OCI-LY7 (cell line): ENCODE measurements around the gene FGGY. TPM values are rescaled to one million over a fixed set of nuclear protein-coding genes. Genes with fewer than 3 reads are reported as not detected.

ENCODE experiments used
- BruUV-seq: library from RNA; stranded (reverse); fragments of 400-500 nt; replicated peaks from 2 replicates; lab custom pipeline; 2021; lab: Mats Ljungman, UMichigan
- CTCF ChIA-PET: fragments of 300-600 bp; sonication (Branson Sonifier 250); formaldehyde crosslinking; loops from one replicate; lab custom pipeline; 2022; ENCODE audit warnings: antibody characterized with exemption; ENCODE audit not compliant: unreplicated experiment; lab: Charles Lee
- POLR2A ChIA-PET: fragments of 300-600 bp; sonication (Branson Sonifier 250); formaldehyde crosslinking; loops from one replicate; lab custom pipeline; 2022; ENCODE audit warnings: antibody characterized with exemption; lab: Charles Lee
- DNase-seq: peaks from one replicate; pipeline ENCODE4 v3.0.0-alpha.2; 2015; ENCODE audit warnings: low spot score
- H2AFZ ChIP-seq: fragments of 200-600 bp; sonication (generic), shearing (Covaris generic); 2 replicates; pipeline ENCODE4 v1.6.1; 2014; ENCODE audit warnings: mild to moderate bottlenecking, antibody characterized with exemption, low read length, moderate library complexity
- H3K27ac ChIP-seq: fragments of 200-600 bp; sonication (generic); 2 replicates; pipeline ENCODE4 v1.5.1; 2014; ENCODE audit warnings: mixed run types, low read depth, mild to moderate bottlenecking, moderate library complexity, low read length, inconsistent platforms; ENCODE audit not compliant: poor library complexity, severe bottlenecking
- H3K36me3 ChIP-seq: fragments of 200-600 bp; sonication (generic); 2 replicates; pipeline ENCODE4 v1.6.1; 2014; ENCODE audit warnings: mild to moderate bottlenecking, antibody characterized with exemption, low read length, moderate library complexity, mixed read lengths; ENCODE audit not compliant: insufficient read depth
- H3K4me1 ChIP-seq: fragments of 200-600 bp; sonication (generic); 2 replicates; pipeline ENCODE4 v1.5.1; 2014; ENCODE audit warnings: mild to moderate bottlenecking, low read length; ENCODE audit not compliant: insufficient read depth, poor library complexity, severe bottlenecking
- H3K4me2 ChIP-seq: fragments of 200-600 bp; sonication (generic); 2 replicates; pipeline ENCODE4 v1.6.1; 2014; ENCODE audit warnings: mild to moderate bottlenecking, low read length
- H3K4me3 ChIP-seq: fragments of 200-600 bp; sonication (generic); 2 replicates; pipeline ENCODE4 v1.5.1; 2014; ENCODE audit warnings: mild to moderate bottlenecking, low read depth, low read length; ENCODE audit not compliant: poor library complexity, severe bottlenecking
- H3K79me2 ChIP-seq: fragments of 200-600 bp; sonication (generic); 2 replicates; pipeline ENCODE4 v1.6.1; 2016; ENCODE audit warnings: low read depth, mild to moderate bottlenecking, low read length, moderate library complexity, mixed read lengths; ENCODE audit not compliant: insufficient read depth
- H3K9me2 ChIP-seq: fragments of 200-600 bp; sonication (generic); 2 replicates; pipeline ENCODE4 v1.6.1; 2016; ENCODE audit warnings: mild to moderate bottlenecking, low read length, mixed read lengths; ENCODE audit not compliant: insufficient read depth
- H3K9me3 ChIP-seq: fragments of 200-600 bp; sonication (generic); 2 replicates; pipeline ENCODE4 v1.6.1; 2014; ENCODE audit warnings: mild to moderate bottlenecking, mixed run types, low read length, mixed read lengths
- H4K20me1 ChIP-seq: fragments of 200-600 bp; sonication (generic); 2 replicates; pipeline ENCODE4 v1.6.1; 2014; ENCODE audit warnings: mild to moderate bottlenecking, antibody characterized with exemption, low read length, moderate library complexity, mixed read lengths; ENCODE audit not compliant: insufficient read depth
- EZH2phosphoT487 ChIP-seq: fragments of 200-600 bp; sonication (generic); IDR thresholded peaks from 2 replicates; pipeline ENCODE4 v1.6.1; 2018; ENCODE audit warnings: low read depth, borderline replicate concordance, mild to moderate bottlenecking, mixed run types, antibody characterized with exemption, low read length, moderate library complexity, mixed read lengths
- intact Hi-C: fragments of 100-400 bp; cut with micrococcal nuclease; formaldehyde crosslinking; loops from one replicate; pipeline ENCODE4 v1.10.0; 2022; ENCODE audit not compliant: unreplicated experiment
- total RNA-seq, 2 experiments: library from RNA; depleted of rRNA in 1 of 2; stranded (reverse); fragments of >200 nt in 1 of 2; shearing (Covaris generic) in 1 of 2; gene quantifications; 2 replicates each; pipeline ENCODE4 v1.2.3, GENCODE V29; 2014 to 2022
- TF ChIP-seq, protein P1 (sequence below): fragments of 200-600 bp; sonication (generic); conservative IDR thresholded peaks from 2 replicates; pipeline ENCODE4 v1.5.1; 2014; ENCODE audit warnings: mild to moderate bottlenecking, antibody characterized with exemption, low read length, moderate library complexity, mixed read lengths

The FGGY gene
- total RNA-seq, 2 experiments from 2014 or later: 0.63 to 4.5 TPM

DNA sequence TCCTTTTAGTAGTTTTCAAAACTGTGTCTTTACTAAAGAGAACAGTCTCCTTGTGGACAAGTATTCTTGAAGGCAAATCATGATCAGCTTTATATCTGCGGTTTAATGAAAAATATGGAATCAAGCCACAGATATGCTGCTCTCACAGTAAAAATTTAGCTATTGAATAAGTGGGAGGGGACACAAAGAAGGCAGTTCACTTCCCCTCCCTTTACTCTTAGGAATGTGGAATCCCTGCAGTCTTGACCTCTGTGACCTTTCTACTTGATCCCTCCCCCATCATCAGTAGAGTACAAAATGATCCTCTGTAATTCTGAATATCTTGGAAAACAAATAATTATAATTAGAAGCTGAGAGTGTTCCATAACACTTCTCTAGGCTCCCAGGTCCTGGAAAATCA lies 381.1 kb downstream of the FGGY start:
- no peaks in the 10 kb centered on the region for H3K9me2 ChIP-seq
- TF ChIP-seq, protein P1, sequence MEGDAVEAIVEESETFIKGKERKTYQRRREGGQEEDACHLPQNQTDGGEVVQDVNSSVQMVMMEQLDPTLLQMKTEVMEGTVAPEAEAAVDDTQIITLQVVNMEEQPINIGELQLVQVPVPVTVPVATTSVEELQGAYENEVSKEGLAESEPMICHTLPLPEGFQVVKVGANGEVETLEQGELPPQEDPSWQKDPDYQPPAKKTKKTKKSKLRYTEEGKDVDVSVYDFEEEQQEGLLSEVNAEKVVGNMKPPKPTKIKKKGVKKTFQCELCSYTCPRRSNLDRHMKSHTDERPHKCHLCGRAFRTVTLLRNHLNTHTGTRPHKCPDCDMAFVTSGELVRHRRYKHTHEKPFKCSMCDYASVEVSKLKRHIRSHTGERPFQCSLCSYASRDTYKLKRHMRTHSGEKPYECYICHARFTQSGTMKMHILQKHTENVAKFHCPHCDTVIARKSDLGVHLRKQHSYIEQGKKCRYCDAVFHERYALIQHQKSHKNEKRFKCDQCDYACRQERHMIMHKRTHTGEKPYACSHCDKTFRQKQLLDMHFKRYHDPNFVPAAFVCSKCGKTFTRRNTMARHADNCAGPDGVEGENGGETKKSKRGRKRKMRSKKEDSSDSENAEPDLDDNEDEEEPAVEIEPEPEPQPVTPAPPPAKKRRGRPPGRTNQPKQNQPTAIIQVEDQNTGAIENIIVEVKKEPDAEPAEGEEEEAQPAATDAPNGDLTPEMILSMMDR: no peak
- no peak for TF ChIP-seq EZH2phosphoT487
- intact Hi-C loops: no loop called here
- no peak overlapping the region for H2AFZ ChIP-seq
- H4K20me1 ChIP-seq: no peaks in the 10 kb centered on the region
- no peak overlapping the region for H3K4me2 ChIP-seq
- ChIA-PET CTCF (no interaction called here), POLR2A (interaction anchor here (1.3 kb wide), 1 partner anchor 1026 kb away, joined by 4 read pairs; no protein-coding TSS in a partner anchor)
- no peaks in the 10 kb centered on the region for H3K9me3 ChIP-seq
- H3K4me1 ChIP-seq: no peaks in the 10 kb centered on the region
- no peak for DNase-seq
- H3K36me3 ChIP-seq: no peaks in the 10 kb centered on the region
- no TSS peak for BruUV-seq
- no peak overlapping the region for H3K27ac ChIP-seq
- H3K79me2 ChIP-seq: no peaks in the 10 kb centered on the region
- no peak overlapping the region for H3K4me3 ChIP-seq

- Histone ChIP-seq H3K79me2 (no peaks in the 10 kb centered on the region), H3K4me3 (no peak overlapping the region), H3K27ac (no peak overlapping the region), H3K4me2 (no peak overlapping the region), H3K36me3 (no peaks in the 10 kb centered on the region), H2AFZ (no peak overlapping the region), H4K20me1 (no peaks in the 10 kb centered on the region), H3K4me1 (no peaks in the 10 kb centered on the region), H3K9me2 (no peaks in the 10 kb centered on the region), H3K9me3 (no peaks in the 10 kb centered on the region)
- ChIA-PET POLR2A (interaction anchor here (1.3 kb wide), 1 partner anchor 1027 kb away, joined by 4 read pairs; no protein-coding TSS in a partner anchor), CTCF (interaction anchor here (0.6 kb wide), 1 partner anchor 330 kb away, joined by 3 read pairs; no protein-coding TSS in a partner anchor)
- TF ChIP-seq, protein P1: no peak
- TF ChIP-seq EZH2phosphoT487: no peak
- DNase-seq: no peak
- no TSS peak for BruUV-seq
- intact Hi-C loops: no loop called here
Measured at GRCh38 chr1:59678493-59679228, 381.8 kb downstream of the FGGY start.

DNA sequence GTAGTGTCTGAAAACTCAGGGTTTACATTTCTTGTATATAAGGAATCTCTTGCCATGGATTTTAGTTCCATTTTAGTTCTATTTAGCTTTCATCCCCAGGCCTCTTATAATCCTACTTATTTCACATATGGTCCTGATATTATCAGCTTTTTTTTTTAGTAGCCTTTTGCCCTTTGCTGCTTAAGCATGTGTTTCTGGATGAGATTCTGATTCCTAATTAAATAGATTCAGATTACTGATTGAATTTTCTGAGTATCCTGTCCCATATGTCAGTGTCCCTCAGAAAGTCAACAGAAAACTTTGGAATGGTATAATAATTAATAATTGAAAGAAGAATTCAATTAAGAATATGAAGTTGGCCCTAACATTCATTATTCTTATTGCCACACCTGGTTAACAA lies 383.1 kb downstream of the FGGY start:
- Histone ChIP-seq H3K4me3 (no peak overlapping the region), H3K79me2 (no peaks in the 10 kb centered on the region), H3K9me2 (no peaks in the 10 kb centered on the region), H3K4me1 (no peaks in the 10 kb centered on the region), H3K4me2 (no peak overlapping the region), H2AFZ (no peak overlapping the region), H3K9me3 (no peaks in the 10 kb centered on the region), H4K20me1 (no peaks in the 10 kb centered on the region), H3K27ac (no peak overlapping the region), H3K36me3 (no peaks in the 10 kb centered on the region)
- intact Hi-C loops: no loop called here
- ChIA-PET CTCF (no interaction called here), POLR2A (no interaction called here)
- no peak for DNase-seq
- BruUV-seq: no TSS peak
- no peak for TF ChIP-seq EZH2phosphoT487
- TF ChIP-seq, protein P1: no peak
